Measurements from ENCODE around the gene OGA.

OGA gene

GRCh38 chr10:101773923-101774588 lies 44.2 kb downstream of the OGA start:
- no peak for DNase-seq

- DNase-seq, result no peak
Observed at GRCh38 chr10:101772895-101773761, 45.1 kb downstream of the OGA start.

- no peak for DNase-seq
Observed at GRCh38 chr10:101772017-101772894, 46.0 kb downstream of the OGA start.

GRCh38 chr10:101771380-101771779 lies 46.9 kb downstream of the OGA start:
- no peak for DNase-seq

- no peak for DNase-seq
Observed at GRCh38 chr10:101770331-101771215, 47.7 kb downstream of the OGA start.

DNA sequence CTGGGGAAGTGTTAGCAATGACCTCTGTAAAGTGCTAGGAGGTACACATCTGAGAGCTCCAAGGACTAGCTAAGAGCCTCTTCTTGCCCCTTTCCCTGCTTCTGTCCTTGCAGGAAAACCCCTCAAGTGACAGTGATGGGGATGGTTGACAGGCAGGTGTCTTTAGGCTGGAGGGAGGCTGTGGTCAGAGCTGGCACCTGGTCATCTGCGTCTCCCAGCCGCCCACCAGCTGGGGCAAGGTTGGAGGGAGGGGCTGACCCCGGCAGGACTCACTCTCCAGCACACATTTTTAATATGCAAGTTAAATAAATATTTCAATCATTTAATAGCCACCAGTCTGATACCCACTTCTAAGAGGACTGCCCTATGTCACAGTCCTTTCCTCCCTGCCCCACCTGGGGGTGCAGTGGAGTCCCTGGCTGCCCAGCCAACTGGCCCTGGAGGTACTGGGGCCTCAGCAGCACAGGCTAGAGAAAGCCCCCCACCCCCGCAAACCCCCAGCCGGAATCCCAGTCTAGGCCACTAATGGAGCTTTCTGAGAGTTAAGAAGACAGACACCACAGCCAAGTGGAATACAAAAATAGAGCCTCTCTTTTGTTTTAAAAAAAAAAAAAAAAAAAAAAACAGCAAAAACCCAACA lies 48.6 kb downstream of the OGA start:
- no peak for DNase-seq

GRCh38 chr10:101768791-101769170 lies 49.5 kb downstream of the OGA start:
- DNase-seq, result no peak

DNA sequence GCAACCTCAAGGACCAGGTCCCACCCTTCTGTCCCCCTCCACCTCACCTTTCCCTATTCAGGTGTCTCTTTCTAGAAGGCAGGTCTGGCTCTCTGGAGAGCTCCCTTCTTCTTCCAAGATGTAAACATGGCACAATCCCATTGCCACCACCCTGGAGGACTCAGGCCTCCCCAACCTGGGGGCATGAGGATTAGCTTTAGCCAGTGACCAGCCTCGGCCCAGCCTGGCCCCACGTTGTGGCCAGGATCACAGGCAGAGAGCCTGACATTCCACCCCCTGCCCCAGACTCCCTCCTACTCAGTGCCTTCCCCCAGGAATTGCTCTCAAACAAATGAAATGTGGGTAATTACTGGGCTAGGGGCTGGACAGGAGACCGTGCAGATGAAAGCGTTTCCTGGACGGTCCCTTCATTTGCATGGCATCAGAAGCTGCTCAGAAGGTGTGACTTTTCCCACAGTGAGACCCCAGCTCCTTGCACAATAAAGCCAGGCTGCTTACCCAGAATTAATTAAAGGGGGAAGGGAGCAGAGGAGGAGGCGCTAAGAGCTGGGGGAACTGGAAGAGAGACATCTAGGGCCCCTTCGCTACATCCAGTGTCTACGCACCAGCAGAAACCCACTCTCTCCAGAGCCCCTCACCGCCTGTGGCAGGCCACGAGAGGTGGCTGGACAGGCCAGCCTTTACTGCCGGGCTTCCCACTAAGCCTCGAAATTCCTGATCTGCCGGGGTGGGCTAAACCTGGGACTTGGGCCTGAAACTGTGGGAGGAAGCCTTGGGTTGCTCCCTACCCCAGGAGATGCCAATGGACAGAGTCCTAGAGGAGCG lies 50.1 kb downstream of the OGA start:
- no peak for DNase-seq

GRCh38 chr10:101767600-101767945 lies 50.7 kb downstream of the OGA start:
- no peak for DNase-seq

- no peak for DNase-seq
Observed at GRCh38 chr10:101766753-101767599, 51.3 kb downstream of the OGA start.

GRCh38 chr10:101766306-101766705 lies 51.9 kb downstream of the OGA start:
- DNase-seq, result no peak

GRCh38 chr10:101763141-101763846 lies 55.0 kb downstream of the OGA start:
- no peak for DNase-seq

GRCh38 chr10:101762736-101763135 lies 55.5 kb downstream of the OGA start:
- DNase-seq, result no peak

- DNase-seq, result no peak
Observed at GRCh38 chr10:101761226-101761625, 57.0 kb downstream of the OGA start.

- no peak for DNase-seq
Observed at GRCh38 chr10:101760510-101760909, 57.7 kb downstream of the OGA start.

DNA sequence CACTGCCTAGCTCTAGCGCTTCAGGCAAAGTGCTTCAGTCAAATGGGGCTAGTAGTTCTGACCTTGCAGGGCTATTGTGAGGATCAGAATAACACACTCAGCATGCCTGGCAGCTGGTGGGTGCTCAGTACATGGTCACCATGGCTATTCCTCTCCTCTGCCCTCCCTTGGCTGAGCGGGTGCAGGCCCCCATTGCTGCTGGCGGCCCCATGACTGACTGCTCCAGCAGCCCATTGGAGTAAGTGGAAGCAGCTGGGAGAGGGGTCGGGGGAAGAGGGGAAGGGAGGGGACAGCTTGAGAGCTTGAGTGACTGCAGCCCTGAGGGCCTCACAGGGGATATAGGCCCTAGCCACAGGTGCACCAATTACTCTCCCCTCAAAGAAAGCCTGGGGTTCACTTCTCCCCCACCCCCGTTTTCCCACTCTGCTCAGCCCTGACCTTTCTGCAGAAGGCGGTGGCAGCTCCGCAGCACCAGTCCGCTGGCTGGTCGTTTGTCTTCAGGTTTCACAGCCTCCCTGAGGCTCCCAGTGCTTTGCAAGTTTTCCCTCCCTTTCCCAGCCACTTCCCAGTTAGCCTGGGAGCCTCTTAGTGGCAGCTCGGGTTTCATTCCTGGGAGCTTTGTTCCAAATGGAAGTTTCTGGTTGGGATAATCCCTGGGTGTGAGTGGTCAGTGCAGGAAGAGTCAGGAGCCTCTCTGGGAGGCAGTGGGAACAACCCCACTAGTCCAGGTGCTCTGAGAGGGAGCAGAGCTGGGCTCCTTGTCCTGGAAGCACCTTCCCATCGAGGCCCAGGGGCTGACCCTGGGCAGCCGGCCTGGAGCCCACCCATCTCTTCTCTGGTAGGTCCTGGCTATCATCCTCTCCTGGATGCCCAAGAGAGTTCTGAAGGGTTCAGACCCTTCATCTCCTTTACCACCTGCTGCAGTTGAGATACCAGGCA lies 58.7 kb downstream of the OGA start:
- no peak for DNase-seq

- DNase-seq, result no peak
Observed at GRCh38 chr10:101758858-101759257, 59.4 kb downstream of the OGA start.

- no peak for DNase-seq
Observed at GRCh38 chr10:101752241-101752640, 66.0 kb downstream of the OGA start.
